HepG2 (cell line): ENCODE results near the gene CATSPERE.

ENCODE experiments used
- HBP1 ChIP-seq: IDR thresholded peaks from 2 replicates; pipeline ENCODE4 v1.6.1; 2016; ENCODE audit warnings: low read depth, control low read depth
- PREB ChIP-seq: sonication (generic); formaldehyde crosslinking; IDR thresholded peaks from 2 replicates; pipeline ENCODE4 v1.4.0; 2020; ENCODE audit warnings: missing genetic modification reagents
- PRPF4 ChIP-seq: fragments of 200-400 bp; formaldehyde crosslinking; IDR thresholded peaks from 2 replicates; pipeline ENCODE4 v1.6.1; 2016; ENCODE audit warnings: low read length, low read depth; ENCODE audit not compliant: poor library complexity, severe bottlenecking
- RFX3 ChIP-seq: IDR thresholded peaks from 2 replicates; pipeline ENCODE4 v1.6.1; 2016; ENCODE audit warnings: missing biosample characterization, missing genetic modification reagents
- RXRA ChIP-seq: sonication (generic); formaldehyde crosslinking; IDR thresholded peaks from 2 replicates; pipeline ENCODE4 v1.5.1; 2020; ENCODE audit warnings: missing genetic modification reagents
- ZBTB2 ChIP-seq: sonication (generic); formaldehyde crosslinking; IDR thresholded peaks from 2 replicates; pipeline ENCODE4 v1.8.0; 2022; ENCODE audit warnings: low read depth, missing genetic modification reagents
- TF ChIP-seq, protein P1 (sequence below): sonication (generic); formaldehyde crosslinking; IDR thresholded peaks from 2 replicates; pipeline ENCODE4 v1.5.0; 2020; ENCODE audit warnings: mild to moderate bottlenecking, missing genetic modification reagents, moderate library complexity
- TF ChIP-seq, protein P2 (sequence below): sonication (generic); formaldehyde crosslinking; IDR thresholded peaks from 2 replicates; pipeline ENCODE4 v1.4.0; 2020; ENCODE audit warnings: low read depth, missing genetic modification reagents

DNA sequence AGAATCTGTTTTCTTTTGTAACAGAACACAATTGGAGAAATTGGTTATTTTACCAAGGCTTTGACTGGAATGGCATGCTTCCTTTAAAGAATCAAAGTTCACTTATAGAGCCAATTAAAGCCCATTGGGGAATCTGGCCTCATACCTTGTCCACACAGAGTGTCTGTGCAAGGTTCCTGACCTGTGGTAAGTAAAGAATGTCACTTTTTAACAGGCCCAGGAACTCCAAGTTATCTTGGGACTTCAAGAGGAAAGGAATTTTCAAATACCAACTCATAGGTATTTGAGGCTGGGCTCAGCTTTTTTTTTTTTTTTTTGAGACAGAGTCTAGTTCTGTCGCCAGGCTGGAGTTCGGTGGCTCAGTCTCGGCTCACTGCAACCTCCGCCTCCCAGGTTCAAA lies 2.3 kb upstream of the CATSPERE start:
- TF ChIP-seq ZBTB2 (no peak), RXRA (CRISPR knock-in tag) (no peak), RFX3 (CRISPR knock-in tag) (no peak), PRPF4 (no peak), PREB (CRISPR knock-in tag) (no peak), HBP1 (CRISPR knock-in tag) (no peak)
- TF ChIP-seq, protein P1, sequence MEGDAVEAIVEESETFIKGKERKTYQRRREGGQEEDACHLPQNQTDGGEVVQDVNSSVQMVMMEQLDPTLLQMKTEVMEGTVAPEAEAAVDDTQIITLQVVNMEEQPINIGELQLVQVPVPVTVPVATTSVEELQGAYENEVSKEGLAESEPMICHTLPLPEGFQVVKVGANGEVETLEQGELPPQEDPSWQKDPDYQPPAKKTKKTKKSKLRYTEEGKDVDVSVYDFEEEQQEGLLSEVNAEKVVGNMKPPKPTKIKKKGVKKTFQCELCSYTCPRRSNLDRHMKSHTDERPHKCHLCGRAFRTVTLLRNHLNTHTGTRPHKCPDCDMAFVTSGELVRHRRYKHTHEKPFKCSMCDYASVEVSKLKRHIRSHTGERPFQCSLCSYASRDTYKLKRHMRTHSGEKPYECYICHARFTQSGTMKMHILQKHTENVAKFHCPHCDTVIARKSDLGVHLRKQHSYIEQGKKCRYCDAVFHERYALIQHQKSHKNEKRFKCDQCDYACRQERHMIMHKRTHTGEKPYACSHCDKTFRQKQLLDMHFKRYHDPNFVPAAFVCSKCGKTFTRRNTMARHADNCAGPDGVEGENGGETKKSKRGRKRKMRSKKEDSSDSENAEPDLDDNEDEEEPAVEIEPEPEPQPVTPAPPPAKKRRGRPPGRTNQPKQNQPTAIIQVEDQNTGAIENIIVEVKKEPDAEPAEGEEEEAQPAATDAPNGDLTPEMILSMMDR (CRISPR knock-in tag) = no peak
- TF ChIP-seq, protein P2, sequence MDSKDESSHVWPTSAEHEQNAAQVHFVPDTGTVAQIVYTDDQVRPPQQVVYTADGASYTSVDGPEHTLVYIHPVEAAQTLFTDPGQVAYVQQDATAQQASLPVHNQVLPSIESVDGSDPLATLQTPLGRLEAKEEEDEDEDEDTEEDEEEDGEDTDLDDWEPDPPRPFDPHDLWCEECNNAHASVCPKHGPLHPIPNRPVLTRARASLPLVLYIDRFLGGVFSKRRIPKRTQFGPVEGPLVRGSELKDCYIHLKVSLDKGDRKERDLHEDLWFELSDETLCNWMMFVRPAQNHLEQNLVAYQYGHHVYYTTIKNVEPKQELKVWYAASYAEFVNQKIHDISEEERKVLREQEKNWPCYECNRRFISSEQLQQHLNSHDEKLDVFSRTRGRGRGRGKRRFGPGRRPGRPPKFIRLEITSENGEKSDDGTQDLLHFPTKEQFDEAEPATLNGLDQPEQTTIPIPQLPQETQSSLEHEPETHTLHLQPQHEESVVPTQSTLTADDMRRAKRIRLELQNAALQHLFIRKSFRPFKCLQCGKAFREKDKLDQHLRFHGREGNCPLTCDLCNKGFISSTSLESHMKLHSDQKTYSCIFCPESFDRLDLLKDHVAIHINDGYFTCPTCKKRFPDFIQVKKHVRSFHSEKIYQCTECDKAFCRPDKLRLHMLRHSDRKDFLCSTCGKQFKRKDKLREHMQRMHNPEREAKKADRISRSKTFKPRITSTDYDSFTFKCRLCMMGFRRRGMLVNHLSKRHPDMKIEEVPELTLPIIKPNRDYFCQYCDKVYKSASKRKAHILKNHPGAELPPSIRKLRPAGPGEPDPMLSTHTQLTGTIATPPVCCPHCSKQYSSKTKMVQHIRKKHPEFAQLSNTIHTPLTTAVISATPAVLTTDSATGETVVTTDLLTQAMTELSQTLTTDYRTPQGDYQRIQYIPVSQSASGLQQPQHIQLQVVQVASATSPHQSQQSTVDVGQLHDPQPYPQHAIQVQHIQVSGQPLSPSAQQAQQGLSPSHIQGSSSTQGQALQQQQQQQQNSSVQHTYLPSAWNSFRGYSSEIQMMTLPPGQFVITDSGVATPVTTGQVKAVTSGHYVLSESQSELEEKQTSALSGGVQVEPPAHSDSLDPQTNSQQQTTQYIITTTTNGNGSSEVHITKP (CRISPR knock-in tag) = no peak
